PC-3 (cell line): ENCODE measurements around the gene TBC1D30. TPM values are rescaled to one million over a fixed set of nuclear protein-coding genes. Genes with fewer than 3 reads are reported as not detected.
A peak's percentile ranks its signal among the peaks of the same experiment; 100 is the strongest.

Experiments
- ATAC-seq: fragments of 200-7000 bp; cut with Tn5 transposase; 2 replicates; pipeline ENCODE4 v1.9.1; 2020; ENCODE audit warnings: mild to moderate bottlenecking, moderate library complexity
- BruUV-seq: library from RNA; stranded (reverse); fragments of 400-500 nt; replicated peaks from 2 replicates; lab custom pipeline; 2021; lab: Mats Ljungman, UMichigan
- CTCF ChIA-PET: fragments of 300-600 bp; sonication (Branson Sonifier 250); formaldehyde crosslinking; loops from one replicate; lab custom pipeline; 2022; ENCODE audit warnings: antibody characterized with exemption; lab: Charles Lee
- POLR2A ChIA-PET: fragments of 300-600 bp; sonication (Branson Sonifier 250); formaldehyde crosslinking; loops from one replicate; lab custom pipeline; 2022; ENCODE audit warnings: antibody characterized with exemption; ENCODE audit not compliant: unreplicated experiment; lab: Charles Lee
- DNase-seq: peaks from one replicate; pipeline ENCODE4 v3.0.0-alpha.2; 2015
- H2AFZ ChIP-seq: fragments of 300-600 bp; sonication (generic); 2 replicates; pipeline ENCODE4 v1.6.0; 2016; ENCODE audit warnings: antibody characterized with exemption, low read length
- H3F3A ChIP-seq: fragments of 300-600 bp; sonication (generic); one replicate; pipeline ENCODE4 v1.6.0; 2017; ENCODE audit warnings: antibody characterized with exemption, low read length, control low read depth, mild to moderate bottlenecking; ENCODE audit not compliant: unreplicated experiment
- H3K27ac ChIP-seq: fragments of 300-600 bp; sonication (generic); 2 replicates; pipeline ENCODE4 v1.5.1; 2016; ENCODE audit warnings: mild to moderate bottlenecking, low read length
- H3K27me3 ChIP-seq: fragments of 300-600 bp; sonication (generic); 2 replicates; pipeline ENCODE4 v1.6.1; 2016; ENCODE audit warnings: low read length, mixed read lengths
- H3K36me3 ChIP-seq: fragments of 300-600 bp; sonication (generic); 2 replicates; pipeline ENCODE4 v1.6.1; 2016; ENCODE audit warnings: low read depth, mixed run types, low read length, mixed read lengths
- H3K4me1 ChIP-seq: fragments of 300-600 bp; sonication (generic); 2 replicates; pipeline ENCODE4 v1.5.1; 2016; ENCODE audit warnings: low read length; ENCODE audit not compliant: insufficient read depth
- H3K4me2 ChIP-seq: fragments of 300-600 bp; sonication (generic); 2 replicates; pipeline ENCODE4 v1.6.0; 2016; ENCODE audit warnings: low read length
- H3K4me3 ChIP-seq: fragments of 300-600 bp; sonication (generic); 2 replicates; pipeline ENCODE4 v1.5.1; 2016; ENCODE audit warnings: mild to moderate bottlenecking, low read length, mixed read lengths
- H3K79me2 ChIP-seq: fragments of 300-600 bp; sonication (generic); 2 replicates; pipeline ENCODE4 v1.6.1; 2017; ENCODE audit warnings: low read length, mixed read lengths
- H3K9ac ChIP-seq: fragments of 300-600 bp; sonication (generic); 2 replicates; pipeline ENCODE4 v1.6.0; 2016; ENCODE audit warnings: mild to moderate bottlenecking, low read length
- H3K9me2 ChIP-seq: fragments of 300-600 bp; sonication (generic); replicated peaks from 2 replicates; pipeline ENCODE4 v1.6.1; 2016; ENCODE audit warnings: mixed run types, low read length, mixed read lengths
- H3K9me3 ChIP-seq: fragments of 300-600 bp; sonication (generic); 2 replicates; pipeline ENCODE4 v1.6.1; 2016; ENCODE audit warnings: low read length, mixed read lengths
- H4K20me1 ChIP-seq: fragments of 300-600 bp; sonication (generic); 2 replicates; pipeline ENCODE4 v1.6.1; 2016; ENCODE audit warnings: low read length, mixed read lengths
- CTCF ChIP-seq: fragments of 300-600 bp; sonication (generic); conservative IDR thresholded peaks from 2 replicates; pipeline ENCODE4 v1.5.1; 2017; ENCODE audit warnings: antibody characterized with exemption, low read depth, mild to moderate bottlenecking, low read length
- EZH2 ChIP-seq: fragments of 300-600 bp; sonication (generic); IDR thresholded peaks from one replicate; pipeline ENCODE4 v1.6.1; 2017; ENCODE audit warnings: antibody characterized with exemption, mild to moderate bottlenecking, low read length; ENCODE audit not compliant: unreplicated experiment
- EZH2phosphoT487 ChIP-seq: fragments of 300-600 bp; sonication (generic); IDR thresholded peaks from 2 replicates; pipeline ENCODE4 v1.6.1; 2018; ENCODE audit warnings: mild to moderate bottlenecking, antibody characterized with exemption, low read length, borderline replicate concordance
- intact Hi-C: fragments of 100-400 bp; cut with micrococcal nuclease; formaldehyde crosslinking; loops from 2 replicates; pipeline ENCODE4 v1.9.0; 2023
- total RNA-seq: library from RNA; depleted of rRNA; stranded (reverse); fragments of >200 nt; gene quantifications from 2 replicates; pipeline ENCODE4 v1.2.3, GENCODE V29; 2014

Gene TBC1D30
- total RNA-seq, 1 experiment from 2014 or later: 16.8 TPM

- intact Hi-C loops: loop anchor here (2.0 to 10.0 kb wide), 3 partner anchors 62 to 326 kb away; no protein-coding TSS in a partner anchor
- H3K27ac ChIP-seq: peak overlapping the region; percentile 52
- no peak overlapping the region for H2AFZ ChIP-seq
- no TSS peak for BruUV-seq
- no peaks in the 10 kb centered on the region for H4K20me1 ChIP-seq
- ChIA-PET CTCF (interaction anchor here (0.6 to 1.6 kb wide), 13 partner anchors 15 to 436 kb away, joined by 3 to 19 read pairs (median 6); no protein-coding TSS in a partner anchor), POLR2A (interaction anchor here (0.5 to 0.6 kb wide), 3 partner anchors 346 to 838 kb away, joined by 3 to 6 read pairs (median 6); no protein-coding TSS in a partner anchor)
- no peaks in the 10 kb centered on the region for H3K9me3 ChIP-seq
- TF ChIP-seq CTCF: peak; percentile 91
- TF ChIP-seq EZH2phosphoT487: no peak
- TF ChIP-seq EZH2: no peak
- peaks cover 25% of the 10 kb centered on the region for H3K4me1 ChIP-seq
- H3K4me2 ChIP-seq: peak overlapping the region; percentile 70
- no peaks in the 10 kb centered on the region for H3K36me3 ChIP-seq
- 0 out of 2 replicates have a peak, but pooled peaks cover 4% of the 10 kb centered on the region for H3K79me2 ChIP-seq
- ATAC-seq (peak; percentile 80), DNase-seq (peak; percentile 98)
- no peak overlapping the region; the same call in 1 of the 2 replicates for H3K9ac ChIP-seq
- H3F3A ChIP-seq: no peaks in the 10 kb centered on the region
- H3K27me3 ChIP-seq: no peaks in the 10 kb centered on the region
- H3K9me2 ChIP-seq: no peaks in the 10 kb centered on the region
- H3K4me3 ChIP-seq: peak overlapping the region; percentile 20; the same call in 1 of the 2 replicates
Measured at GRCh38 chr12:64796205-64796845, 28.1 kb upstream of the TBC1D30 start.

GRCh38 chr12:64797156-64797555 lies 27.3 kb upstream of the TBC1D30 start:
- peak overlapping the region; percentile 64 for H3K4me2 ChIP-seq
- no TSS peak for BruUV-seq
- CTCF ChIA-PET: interaction anchor here (0.5 to 1.6 kb wide), 9 partner anchors 16 to 324 kb away, joined by 3 to 11 read pairs (median 7); partner anchors contain the start of gene WIF1
- peaks cover 27% of the 10 kb centered on the region for H3K4me1 ChIP-seq
- H3F3A ChIP-seq: no peaks in the 10 kb centered on the region
- DNase-seq (peak; percentile 82), ATAC-seq (peak; percentile 81)
- no peaks in the 10 kb centered on the region for H3K9me2 ChIP-seq
- intact Hi-C loops: loop anchor here (2.0 to 10.0 kb wide), 3 partner anchors 62 to 326 kb away; no protein-coding TSS in a partner anchor
- H3K27ac ChIP-seq: peak overlapping the region; percentile 48
- H3K4me3 ChIP-seq: peak overlapping the region; percentile 13; the same call in 1 of the 2 replicates
- H3K9ac ChIP-seq: no peak overlapping the region
- TF ChIP-seq EZH2phosphoT487 (no peak), CTCF (no peak), EZH2 (no peak)
- no peaks in the 10 kb centered on the region for H3K36me3 ChIP-seq
- H3K79me2 ChIP-seq: 0 out of 2 replicates have a peak, but pooled peaks cover 4% of the 10 kb centered on the region
- no peaks in the 10 kb centered on the region for H4K20me1 ChIP-seq
- POLR2A ChIA-PET: interaction anchor here (0.5 kb wide), 1 partner anchor 837 kb away, joined by 6 read pairs; no protein-coding TSS in a partner anchor
- H3K9me3 ChIP-seq: no peaks in the 10 kb centered on the region
- H2AFZ ChIP-seq: no peak overlapping the region
- no peaks in the 10 kb centered on the region for H3K27me3 ChIP-seq
